OCI-LY1 (cell line): Measurements from ENCODE around the gene EXOSC3.

Experiments
- H2AFZ ChIP-seq: fragments of 200-600 bp; sonication (generic), shearing (Covaris generic); 2 replicates; pipeline ENCODE4 v1.6.0; 2014; ENCODE audit warnings: antibody characterized with exemption, mild to moderate bottlenecking, low read length
- H3F3A ChIP-seq: fragments of 200-600 bp; sonication (generic), shearing (Covaris generic); 2 replicates; pipeline ENCODE4 v1.6.0; 2014; ENCODE audit warnings: mild to moderate bottlenecking, antibody characterized with exemption, low read length, moderate library complexity; ENCODE audit not compliant: insufficient read depth
- H3K27ac ChIP-seq: fragments of 200-600 bp; sonication (generic); 2 replicates; pipeline ENCODE4 v1.5.1; 2014; ENCODE audit warnings: low read length, mixed run types, mild to moderate bottlenecking, low read depth; ENCODE audit not compliant: poor library complexity, severe bottlenecking
- H3K27me3 ChIP-seq: fragments of 200-600 bp; sonication (generic); 2 replicates; pipeline ENCODE4 v1.6.0; 2014; ENCODE audit warnings: antibody characterized with exemption, mild to moderate bottlenecking, low read length, moderate library complexity; ENCODE audit not compliant: insufficient read depth
- H3K36me3 ChIP-seq: fragments of 200-600 bp; sonication (generic); 2 replicates; pipeline ENCODE4 v1.6.1; 2014; ENCODE audit warnings: mild to moderate bottlenecking, antibody characterized with exemption, low read length, moderate library complexity, mixed read lengths; ENCODE audit not compliant: insufficient read depth
- H3K4me1 ChIP-seq: fragments of 200-600 bp; sonication (generic); 2 replicates; pipeline ENCODE4 v1.5.1; 2014; ENCODE audit warnings: mild to moderate bottlenecking, low read length, moderate library complexity; ENCODE audit not compliant: insufficient read depth, severe bottlenecking
- H3K4me2 ChIP-seq: fragments of 200-600 bp; sonication (generic), shearing (Covaris generic); 2 replicates; pipeline ENCODE4 v1.6.1; 2014; ENCODE audit warnings: low read length
- H3K4me3 ChIP-seq: fragments of 200-600 bp; sonication (generic); 2 replicates; pipeline ENCODE4 v1.5.1; 2014; ENCODE audit warnings: low read length, low read depth, mild to moderate bottlenecking, mixed read lengths; ENCODE audit not compliant: poor library complexity, severe bottlenecking
- H3K79me2 ChIP-seq: fragments of 200-600 bp; shearing (Covaris generic); 2 replicates; pipeline ENCODE4 v1.6.1; 2016; ENCODE audit warnings: mixed run types, low read length, mixed read lengths; ENCODE audit not compliant: insufficient read depth
- H3K9ac ChIP-seq: fragments of 200-600 bp; sonication (generic), shearing (Covaris generic); 2 replicates; pipeline ENCODE4 v1.6.1; 2014; ENCODE audit warnings: mild to moderate bottlenecking, low read length, mixed read lengths
- H3K9me2 ChIP-seq: fragments of 200-600 bp; sonication (generic), shearing (Covaris generic); 2 replicates; pipeline ENCODE4 v1.6.1; 2014; ENCODE audit warnings: low read depth, mild to moderate bottlenecking, low read length, mixed read lengths
- H3K9me3 ChIP-seq: fragments of 200-600 bp; shearing (Covaris generic); 2 replicates; pipeline ENCODE4 v1.6.1; 2014; ENCODE audit warnings: low read length, mixed read lengths
- H4K20me1 ChIP-seq: fragments of 200-600 bp; sonication (generic), shearing (Covaris generic); 2 replicates; pipeline ENCODE4 v1.6.0; 2016; ENCODE audit warnings: mild to moderate bottlenecking, low read length; ENCODE audit not compliant: insufficient read depth
- EZH2 ChIP-seq: fragments of 200-600 bp; sonication (generic), shearing (Covaris generic); IDR thresholded peaks from 2 replicates; pipeline ENCODE4 v1.8.0; 2017; ENCODE audit warnings: borderline replicate concordance, mixed run types, mild to moderate bottlenecking, antibody characterized with exemption, low read length, moderate library complexity, mixed read lengths
- TF ChIP-seq, protein P1 (sequence below): fragments of 200-600 bp; sonication (generic), shearing (Covaris generic); IDR thresholded peaks from 2 replicates; pipeline ENCODE4 v1.5.1; 2017; ENCODE audit warnings: mild to moderate bottlenecking, antibody characterized with exemption, low read length, moderate library complexity, mixed read lengths

The EXOSC3 gene

DNA sequence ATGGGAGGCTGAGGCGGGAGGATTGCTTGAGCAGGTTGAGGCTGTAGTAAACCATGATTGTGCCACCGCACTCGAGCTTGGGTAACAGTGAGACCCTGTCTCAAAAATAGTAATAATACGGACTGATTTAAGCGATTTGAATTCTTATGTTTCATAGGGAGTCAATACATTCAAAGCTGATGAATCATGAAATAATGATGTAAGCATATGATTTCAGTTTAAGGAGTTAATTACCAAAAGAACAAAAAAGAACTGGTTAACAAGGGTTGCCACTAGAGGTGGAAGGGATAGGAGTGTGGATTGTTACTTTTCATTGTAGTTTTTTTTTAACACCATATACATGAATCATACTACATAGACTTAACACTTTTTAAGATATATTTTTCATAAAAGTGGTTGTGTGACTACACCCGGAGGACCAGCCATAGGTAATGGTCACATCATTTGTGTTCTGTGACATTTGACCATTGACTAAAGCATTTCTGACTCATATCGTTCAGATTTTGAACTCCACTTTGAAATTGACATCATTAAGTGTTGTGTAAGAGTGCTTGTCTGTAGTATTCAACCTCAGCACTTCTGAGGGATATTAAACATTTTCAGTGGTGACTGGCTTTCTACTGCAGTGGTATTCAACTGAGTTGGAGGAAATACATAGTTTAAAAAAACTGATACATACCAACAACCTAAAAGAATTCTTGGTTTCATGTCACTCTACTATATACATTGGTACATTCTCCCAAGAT lies 24.3 kb downstream of the EXOSC3 start:
- Histone ChIP-seq H3K27ac (no peak overlapping the region), H3K36me3 (peaks cover 24% of the 10 kb centered on the region), H4K20me1 (no peaks in the 10 kb centered on the region), H3K4me3 (no peak overlapping the region), H3K79me2 (no peaks in the 10 kb centered on the region), H3K4me1 (no peaks in the 10 kb centered on the region), H3K9ac (no peak overlapping the region), H3K9me3 (no peaks in the 10 kb centered on the region), H3F3A (0 out of 2 replicates have a peak, but pooled peaks cover 3% of the 10 kb centered on the region), H3K27me3 (no peaks in the 10 kb centered on the region), H3K9me2 (no peaks in the 10 kb centered on the region), H2AFZ (no peak overlapping the region), H3K4me2 (no peak overlapping the region)
- TF ChIP-seq, protein P1, sequence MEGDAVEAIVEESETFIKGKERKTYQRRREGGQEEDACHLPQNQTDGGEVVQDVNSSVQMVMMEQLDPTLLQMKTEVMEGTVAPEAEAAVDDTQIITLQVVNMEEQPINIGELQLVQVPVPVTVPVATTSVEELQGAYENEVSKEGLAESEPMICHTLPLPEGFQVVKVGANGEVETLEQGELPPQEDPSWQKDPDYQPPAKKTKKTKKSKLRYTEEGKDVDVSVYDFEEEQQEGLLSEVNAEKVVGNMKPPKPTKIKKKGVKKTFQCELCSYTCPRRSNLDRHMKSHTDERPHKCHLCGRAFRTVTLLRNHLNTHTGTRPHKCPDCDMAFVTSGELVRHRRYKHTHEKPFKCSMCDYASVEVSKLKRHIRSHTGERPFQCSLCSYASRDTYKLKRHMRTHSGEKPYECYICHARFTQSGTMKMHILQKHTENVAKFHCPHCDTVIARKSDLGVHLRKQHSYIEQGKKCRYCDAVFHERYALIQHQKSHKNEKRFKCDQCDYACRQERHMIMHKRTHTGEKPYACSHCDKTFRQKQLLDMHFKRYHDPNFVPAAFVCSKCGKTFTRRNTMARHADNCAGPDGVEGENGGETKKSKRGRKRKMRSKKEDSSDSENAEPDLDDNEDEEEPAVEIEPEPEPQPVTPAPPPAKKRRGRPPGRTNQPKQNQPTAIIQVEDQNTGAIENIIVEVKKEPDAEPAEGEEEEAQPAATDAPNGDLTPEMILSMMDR, result no peak
- no peak for TF ChIP-seq EZH2

DNA sequence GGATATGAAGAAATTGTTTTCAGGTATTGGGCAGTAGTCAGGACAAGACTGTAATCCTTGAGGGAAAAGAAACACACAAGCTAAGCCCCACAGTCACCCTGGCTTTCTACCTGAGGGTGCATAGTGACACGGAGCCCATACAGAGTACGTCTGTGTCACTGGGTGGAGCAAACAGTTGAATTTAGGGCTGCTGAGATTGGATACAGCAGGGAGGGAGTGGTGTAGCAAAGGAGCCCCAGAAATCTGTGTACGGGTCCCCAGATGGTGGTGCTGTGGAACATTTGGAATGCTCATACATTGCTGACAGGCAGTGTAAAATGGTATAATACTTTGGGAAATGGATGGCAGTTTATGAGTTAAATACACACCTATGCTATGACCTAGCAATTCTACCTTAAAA lies 26.1 kb downstream of the EXOSC3 start:
- TF ChIP-seq, protein P1, result no peak
- H3K4me1 ChIP-seq, result peaks cover 9% of the 10 kb centered on the region
- no peaks in the 10 kb centered on the region for H3K27me3 ChIP-seq
- no peaks in the 10 kb centered on the region for H3K9me2 ChIP-seq
- no peaks in the 10 kb centered on the region for H3K79me2 ChIP-seq
- H3K9me3 ChIP-seq, result no peaks in the 10 kb centered on the region
- no peak overlapping the region for H3K4me2 ChIP-seq
- no peak overlapping the region for H2AFZ ChIP-seq
- no peak overlapping the region for H3K27ac ChIP-seq
- H3F3A ChIP-seq, result 0 out of 2 replicates have a peak, but pooled peaks cover 3% of the 10 kb centered on the region
- no peak overlapping the region for H3K4me3 ChIP-seq
- H3K36me3 ChIP-seq, result peaks cover 15% of the 10 kb centered on the region; the same call in 1 of the 2 replicates
- no peaks in the 10 kb centered on the region for H4K20me1 ChIP-seq
- no peak overlapping the region for H3K9ac ChIP-seq

DNA sequence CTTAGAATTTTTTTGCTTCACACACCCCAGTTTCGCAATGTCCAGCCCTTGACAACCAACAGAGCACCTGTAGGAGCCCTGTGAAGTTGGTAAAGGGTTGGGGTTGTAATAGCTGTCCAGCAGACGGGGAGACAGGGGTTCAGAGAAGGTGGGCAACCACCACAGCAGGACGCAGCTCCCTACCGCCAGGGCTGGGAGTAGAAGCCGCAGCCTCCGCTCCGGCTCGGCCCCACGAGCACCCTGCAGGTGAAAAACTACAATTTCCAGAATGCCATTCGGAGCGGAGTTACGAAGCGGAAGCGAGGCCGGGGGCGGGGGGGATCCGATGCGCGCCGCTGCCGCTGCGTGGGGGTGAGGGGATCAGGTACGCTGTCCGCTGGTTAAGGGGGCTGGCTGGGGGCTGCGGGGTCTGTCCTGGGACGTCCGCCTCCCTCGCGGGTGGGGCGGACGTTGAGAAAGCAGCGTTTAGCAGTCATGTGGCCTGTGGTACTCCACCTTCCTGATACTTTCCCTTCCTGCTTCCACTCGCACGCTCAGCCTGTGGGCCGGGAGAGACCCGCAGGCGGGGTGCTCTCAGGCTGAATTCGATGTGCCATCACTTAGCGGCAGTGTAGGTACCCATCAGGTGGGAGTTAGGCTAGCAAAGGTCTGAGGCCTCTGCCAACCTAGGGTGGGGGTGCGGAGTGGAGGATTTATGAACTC lies 31.2 kb downstream of the EXOSC3 start, which contains the start of gene TRMT10B:
Gene TRMT10B (plus strand): TSS at position 317 of the 702 bp plus-strand sequence. CDS start 8,127 bp downstream, outside the sequence.
- Histone ChIP-seq H3K27ac (peak within 1 kb of the TSS; percentile 59), H3K79me2 (no peaks in the 10 kb centered on the region), H3F3A (no peaks in the 10 kb centered on the region), H2AFZ (peak within 1 kb of the TSS; percentile 78; the same call in 1 of the 2 replicates), H3K9ac (peak within 1 kb of the TSS; percentile 98), H4K20me1 (no peaks in the 10 kb centered on the region), H3K4me3 (peak within 1 kb of the TSS; percentile 97), H3K4me1 (peaks cover 15% of the 10 kb centered on the region), H3K27me3 (no peaks in the 10 kb centered on the region), H3K4me2 (peak within 1 kb of the TSS; percentile 100), H3K36me3 (peaks cover 9% of the 10 kb centered on the region; the same call in 1 of the 2 replicates), H3K9me3 (no peaks in the 10 kb centered on the region), H3K9me2 (no peaks in the 10 kb centered on the region)
- TF ChIP-seq, protein P1, result no peak
- no peak for TF ChIP-seq EZH2
